ENCODE data around the gene TH. TPM values are rescaled to one million over a fixed set of nuclear protein-coding genes. Genes with fewer than 3 reads are reported as not detected.

Gene TH
- total RNA-seq, 2 donors from 2014 or later = not detected

Other genes starting within 250 kb of the TH start
- 100 to 1,000 TPM in 1 of 2 donors, 10 to 100 TPM in 1; 84.4 to 119 TPM for gene MRPL23, start 224.5 kb downstream of the TH start, total RNA-seq
- not detected for gene H19, start 174.0 kb downstream of the TH start, total RNA-seq
- 100 to 1,000 TPM in 1 of 2 donors, 1 to 10 TPM in 1; 7.4 to 287 TPM for gene IGF2, start 32.4 kb downstream of the TH start, total RNA-seq
- not detected for gene INS, start 10.6 kb downstream of the TH start, total RNA-seq
- gene ASCL2, start 98.8 kb upstream of the TH start, total RNA-seq = 1 to 10 TPM; 1.2 to 5.1 TPM
- 10 to 100 TPM in 1 of 2 donors, 1 to 10 TPM in 1; 8.4 to 24.6 TPM for gene C11orf21, start 130.1 kb upstream of the TH start, total RNA-seq
- gene TSPAN32, start 130.2 kb upstream of the TH start, total RNA-seq = 10 to 100 TPM in 1 of 2 donors, 1 to 10 TPM in 1; 8.1 to 14.8 TPM
- gene CD81, start 205.5 kb upstream of the TH start, total RNA-seq = 100 to 1,000 TPM; 147 to 170 TPM
- 10 to 100 TPM; 19.7 to 58.7 TPM for gene TSSC4, start 228.9 kb upstream of the TH start, total RNA-seq